ENCODE measurements around the gene MAP4K4. TPM values are rescaled to one million over a fixed set of nuclear protein-coding genes. Genes with fewer than 3 reads are reported as not detected.

The MAP4K4 gene
- total RNA-seq, 1 experiment from 2014 or later = 133 TPM

GRCh38 chr2:101677658-101678057, 19.8 kb upstream of the MAP4K4 start:
- H3K9me3 ChIP-seq (ENCODE audit: low read length) = 0 out of 2 replicates have a peak, but pooled peaks cover under 1% of the 10 kb centered on the region
- no peak overlapping the region for H3K9ac ChIP-seq (ENCODE audit: low read length)
- ATAC-seq = no peak
- H3K36me3 ChIP-seq (ENCODE audit: low read depth, low read length) = no peaks in the 10 kb centered on the region
- H3K4me2 ChIP-seq (ENCODE audit: low read length) = no peak overlapping the region
- H3K9me2 ChIP-seq (replicated peaks; ENCODE audit: low read length) = no peaks in the 10 kb centered on the region
- no peak overlapping the region for H3K4me3 ChIP-seq (ENCODE audit: low read length)
- H3K27ac ChIP-seq (ENCODE audit: low read length) = no peak overlapping the region
- BruUV-seq (replicated peaks) = no TSS peak
- intact Hi-C loops (cut with micrococcal nuclease) = no loop called here
- DNase-seq = no peak
- no peak overlapping the region for H2AFZ ChIP-seq (ENCODE audit: low read length)
- no peaks in the 10 kb centered on the region for H3K27me3 ChIP-seq (ENCODE audit: low read length)
- no peaks in the 10 kb centered on the region for H4K20me1 ChIP-seq (ENCODE audit: low read length)
- POLR2A ChIA-PET (ENCODE audit: unreplicated experiment) = no interaction called here
- no peaks in the 10 kb centered on the region for H3K4me1 ChIP-seq (ENCODE audit: insufficient read depth, low read length)
- no peaks in the 10 kb centered on the region for H3F3A ChIP-seq (ENCODE audit: low read length, unreplicated experiment)
- TF ChIP-seq EZH2 (IDR thresholded peaks at IDR 0.05; ENCODE audit: low read length, unreplicated experiment) (no peak), EZH2phosphoT487 (IDR thresholded peaks at IDR 0.05; ENCODE audit: borderline replicate concordance, low read length) (no peak), CTCF (conservative IDR thresholded peaks at IDR 0.05; ENCODE audit: low read depth, low read length) (no peak)
- CTCF ChIA-PET = no interaction called here
- H3K79me2 ChIP-seq (ENCODE audit: low read length) = no peaks in the 10 kb centered on the region

GRCh38 chr2:101678379-101678778, 19.1 kb upstream of the MAP4K4 start:
- POLR2A ChIA-PET (ENCODE audit: unreplicated experiment) = no interaction called here

More at GRCh38 chr2:101678379-101678778, 19.1 kb upstream of the MAP4K4 start:
- Histone ChIP-seq H3K4me1 (ENCODE audit: insufficient read depth, low read length) (no peaks in the 10 kb centered on the region), H3F3A (ENCODE audit: low read length, unreplicated experiment) (no peaks in the 10 kb centered on the region), H3K36me3 (ENCODE audit: low read depth, low read length) (no peaks in the 10 kb centered on the region), H3K27ac (ENCODE audit: low read length) (no peak overlapping the region), H4K20me1 (ENCODE audit: low read length) (no peaks in the 10 kb centered on the region), H3K27me3 (ENCODE audit: low read length) (no peaks in the 10 kb centered on the region), H3K9me3 (ENCODE audit: low read length) (no peaks in the 10 kb centered on the region), H2AFZ (ENCODE audit: low read length) (no peak overlapping the region), H3K4me2 (ENCODE audit: low read length) (no peak overlapping the region), H3K79me2 (ENCODE audit: low read length) (no peaks in the 10 kb centered on the region), H3K9me2 (replicated peaks; ENCODE audit: low read length) (no peaks in the 10 kb centered on the region), H3K9ac (ENCODE audit: low read length) (no peak overlapping the region), H3K4me3 (ENCODE audit: low read length) (no peak overlapping the region)
- intact Hi-C loops (cut with micrococcal nuclease) = no loop called here
- CTCF ChIA-PET = no interaction called here
- ATAC-seq = no peak
- no TSS peak for BruUV-seq (replicated peaks)
- TF ChIP-seq EZH2 (IDR thresholded peaks at IDR 0.05; ENCODE audit: low read length, unreplicated experiment) = no peak
- no peak for TF ChIP-seq CTCF (conservative IDR thresholded peaks at IDR 0.05; ENCODE audit: low read depth, low read length)
- no peak for TF ChIP-seq EZH2phosphoT487 (IDR thresholded peaks at IDR 0.05; ENCODE audit: borderline replicate concordance, low read length)
- DNase-seq = no peak

Measured in PC-3 (cell line).